H1 (cell line): Measurements from ENCODE around the gene SRGAP3. TPM values are rescaled to one million over a fixed set of nuclear protein-coding genes. Genes with fewer than 3 reads are reported as not detected.

Source experiments
- SIX5 ChIP-seq: IDR thresholded peaks from 2 replicates; pipeline ENCODE4 v1.6.1; 2011; ENCODE audit warnings: mild to moderate bottlenecking, low read depth, low read length
- polyA plus RNA-seq, 7 experiments: library from polyadenylated mRNA; depleted of rRNA in 3 of 7; stranded (reverse) in 5 of 7; unstranded in 2 of 7; fragments of >200 nt in 5 of 7; fragments of 200-250 nt in 2 of 7; gene quantifications; 1 replicate in 5 of 7; 2 replicates in 1 of 7; 4 replicates in 1 of 7; pipeline versions ENCODE4 v1.2.1 to v1.2.3, GENCODE V29; 2011 to 2013; ENCODE audit warnings: missing spikeins in 2 of 7, mixed read lengths in 2 of 7
- total RNA-seq: library from RNA; stranded (reverse); fragmentation: NEBNext Ultra II Directional; extraction: Animal tissue kit (Norgen Biotek cat#: 25700); gene quantifications from 2 replicates; pipeline ENCODE4 v1.2.1, GENCODE V29; 2021
- TF ChIP-seq, protein P1 (sequence below): fragments of 300-600 bp; sonication (generic); IDR thresholded peaks from 2 replicates; pipeline ENCODE4 v1.7.1; 2012; ENCODE audit warnings: low read length, moderate library complexity, mild to moderate bottlenecking, inconsistent platforms; ENCODE audit not compliant: insufficient replicate concordance

Gene SRGAP3
- total and polyA plus RNA-seq, 2 of the 8 experiments (the other 6 are each of a cell fraction or from before 2014, with no cell fraction given): 5.8 to 11.4 TPM

GRCh38 chr3:9238721-9239295 lies 10.6 kb downstream of the SRGAP3 start (continued):
- TF ChIP-seq, protein P1, sequence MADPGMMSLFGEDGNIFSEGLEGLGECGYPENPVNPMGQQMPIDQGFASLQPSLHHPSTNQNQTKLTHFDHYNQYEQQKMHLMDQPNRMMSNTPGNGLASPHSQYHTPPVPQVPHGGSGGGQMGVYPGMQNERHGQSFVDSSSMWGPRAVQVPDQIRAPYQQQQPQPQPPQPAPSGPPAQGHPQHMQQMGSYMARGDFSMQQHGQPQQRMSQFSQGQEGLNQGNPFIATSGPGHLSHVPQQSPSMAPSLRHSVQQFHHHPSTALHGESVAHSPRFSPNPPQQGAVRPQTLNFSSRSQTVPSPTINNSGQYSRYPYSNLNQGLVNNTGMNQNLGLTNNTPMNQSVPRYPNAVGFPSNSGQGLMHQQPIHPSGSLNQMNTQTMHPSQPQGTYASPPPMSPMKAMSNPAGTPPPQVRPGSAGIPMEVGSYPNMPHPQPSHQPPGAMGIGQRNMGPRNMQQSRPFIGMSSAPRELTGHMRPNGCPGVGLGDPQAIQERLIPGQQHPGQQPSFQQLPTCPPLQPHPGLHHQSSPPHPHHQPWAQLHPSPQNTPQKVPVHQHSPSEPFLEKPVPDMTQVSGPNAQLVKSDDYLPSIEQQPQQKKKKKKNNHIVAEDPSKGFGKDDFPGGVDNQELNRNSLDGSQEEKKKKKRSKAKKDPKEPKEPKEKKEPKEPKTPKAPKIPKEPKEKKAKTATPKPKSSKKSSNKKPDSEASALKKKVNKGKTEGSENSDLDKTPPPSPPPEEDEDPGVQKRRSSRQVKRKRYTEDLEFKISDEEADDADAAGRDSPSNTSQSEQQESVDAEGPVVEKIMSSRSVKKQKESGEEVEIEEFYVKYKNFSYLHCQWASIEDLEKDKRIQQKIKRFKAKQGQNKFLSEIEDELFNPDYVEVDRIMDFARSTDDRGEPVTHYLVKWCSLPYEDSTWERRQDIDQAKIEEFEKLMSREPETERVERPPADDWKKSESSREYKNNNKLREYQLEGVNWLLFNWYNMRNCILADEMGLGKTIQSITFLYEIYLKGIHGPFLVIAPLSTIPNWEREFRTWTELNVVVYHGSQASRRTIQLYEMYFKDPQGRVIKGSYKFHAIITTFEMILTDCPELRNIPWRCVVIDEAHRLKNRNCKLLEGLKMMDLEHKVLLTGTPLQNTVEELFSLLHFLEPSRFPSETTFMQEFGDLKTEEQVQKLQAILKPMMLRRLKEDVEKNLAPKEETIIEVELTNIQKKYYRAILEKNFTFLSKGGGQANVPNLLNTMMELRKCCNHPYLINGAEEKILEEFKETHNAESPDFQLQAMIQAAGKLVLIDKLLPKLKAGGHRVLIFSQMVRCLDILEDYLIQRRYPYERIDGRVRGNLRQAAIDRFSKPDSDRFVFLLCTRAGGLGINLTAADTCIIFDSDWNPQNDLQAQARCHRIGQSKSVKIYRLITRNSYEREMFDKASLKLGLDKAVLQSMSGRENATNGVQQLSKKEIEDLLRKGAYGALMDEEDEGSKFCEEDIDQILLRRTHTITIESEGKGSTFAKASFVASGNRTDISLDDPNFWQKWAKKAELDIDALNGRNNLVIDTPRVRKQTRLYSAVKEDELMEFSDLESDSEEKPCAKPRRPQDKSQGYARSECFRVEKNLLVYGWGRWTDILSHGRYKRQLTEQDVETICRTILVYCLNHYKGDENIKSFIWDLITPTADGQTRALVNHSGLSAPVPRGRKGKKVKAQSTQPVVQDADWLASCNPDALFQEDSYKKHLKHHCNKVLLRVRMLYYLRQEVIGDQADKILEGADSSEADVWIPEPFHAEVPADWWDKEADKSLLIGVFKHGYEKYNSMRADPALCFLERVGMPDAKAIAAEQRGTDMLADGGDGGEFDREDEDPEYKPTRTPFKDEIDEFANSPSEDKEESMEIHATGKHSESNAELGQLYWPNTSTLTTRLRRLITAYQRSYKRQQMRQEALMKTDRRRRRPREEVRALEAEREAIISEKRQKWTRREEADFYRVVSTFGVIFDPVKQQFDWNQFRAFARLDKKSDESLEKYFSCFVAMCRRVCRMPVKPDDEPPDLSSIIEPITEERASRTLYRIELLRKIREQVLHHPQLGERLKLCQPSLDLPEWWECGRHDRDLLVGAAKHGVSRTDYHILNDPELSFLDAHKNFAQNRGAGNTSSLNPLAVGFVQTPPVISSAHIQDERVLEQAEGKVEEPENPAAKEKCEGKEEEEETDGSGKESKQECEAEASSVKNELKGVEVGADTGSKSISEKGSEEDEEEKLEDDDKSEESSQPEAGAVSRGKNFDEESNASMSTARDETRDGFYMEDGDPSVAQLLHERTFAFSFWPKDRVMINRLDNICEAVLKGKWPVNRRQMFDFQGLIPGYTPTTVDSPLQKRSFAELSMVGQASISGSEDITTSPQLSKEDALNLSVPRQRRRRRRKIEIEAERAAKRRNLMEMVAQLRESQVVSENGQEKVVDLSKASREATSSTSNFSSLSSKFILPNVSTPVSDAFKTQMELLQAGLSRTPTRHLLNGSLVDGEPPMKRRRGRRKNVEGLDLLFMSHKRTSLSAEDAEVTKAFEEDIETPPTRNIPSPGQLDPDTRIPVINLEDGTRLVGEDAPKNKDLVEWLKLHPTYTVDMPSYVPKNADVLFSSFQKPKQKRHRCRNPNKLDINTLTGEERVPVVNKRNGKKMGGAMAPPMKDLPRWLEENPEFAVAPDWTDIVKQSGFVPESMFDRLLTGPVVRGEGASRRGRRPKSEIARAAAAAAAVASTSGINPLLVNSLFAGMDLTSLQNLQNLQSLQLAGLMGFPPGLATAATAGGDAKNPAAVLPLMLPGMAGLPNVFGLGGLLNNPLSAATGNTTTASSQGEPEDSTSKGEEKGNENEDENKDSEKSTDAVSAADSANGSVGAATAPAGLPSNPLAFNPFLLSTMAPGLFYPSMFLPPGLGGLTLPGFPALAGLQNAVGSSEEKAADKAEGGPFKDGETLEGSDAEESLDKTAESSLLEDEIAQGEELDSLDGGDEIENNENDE: no peak
- TF ChIP-seq SIX5: no peak
